ENCODE measurements around the gene RBM47.
"Not testable (repeated sequence)": the region's sequence is repeated elsewhere in the genome, so short reads cannot be mapped to it uniquely, and the experiment has no call there.

RBM47 gene

DNA sequence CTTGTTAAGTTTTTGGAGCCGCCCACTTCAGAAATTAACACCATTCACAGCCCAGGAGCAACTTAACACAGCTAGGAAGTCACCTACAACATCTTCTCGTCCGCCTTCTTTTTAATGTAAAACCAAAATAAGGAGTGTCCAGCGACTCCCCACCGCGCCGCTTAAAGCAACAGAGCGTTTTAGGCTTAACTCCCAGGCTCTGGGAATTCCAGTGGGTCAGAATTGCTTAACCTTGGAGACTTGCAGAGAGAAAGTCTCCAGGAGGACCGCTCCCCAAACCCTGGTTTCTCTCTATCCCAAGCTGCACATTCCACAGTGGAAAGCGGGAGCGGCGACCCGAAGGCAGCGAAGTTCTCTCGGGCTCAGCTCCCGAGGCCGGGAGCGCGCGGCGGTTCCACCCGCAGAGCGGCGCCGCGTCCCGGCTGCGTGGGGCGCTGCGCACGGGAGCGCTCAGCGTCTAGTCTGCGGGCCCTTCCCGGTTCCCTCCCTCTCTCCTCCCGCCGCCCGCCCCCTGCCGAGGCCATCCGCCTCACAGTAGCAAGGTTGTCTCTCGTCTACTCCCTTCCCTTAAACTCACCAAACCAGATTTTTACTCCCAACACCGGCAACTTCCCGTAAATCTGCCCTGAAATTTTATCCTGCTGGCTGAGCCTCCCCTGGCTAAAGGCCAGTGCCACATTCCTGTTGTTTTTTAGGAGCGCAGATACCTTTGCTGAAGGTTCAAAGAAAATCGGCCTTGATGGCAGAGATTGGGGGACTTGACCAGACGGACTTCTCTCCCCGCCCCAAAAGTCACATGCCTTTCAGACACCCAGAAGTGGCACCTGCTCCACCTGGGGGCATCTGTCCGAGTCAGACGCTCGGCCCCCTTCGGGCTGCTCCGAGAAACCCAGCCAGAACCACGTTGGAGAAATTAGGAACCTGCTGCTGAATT, at the start of gene RBM47:
RBM47 (minus strand) TSS at position 464 of the 934 bp plus-strand sequence. CDS start 190,971 bp downstream, outside the sequence.
- H3K27ac ChIP-seq, result peak within 1 kb of the TSS; percentile 97
- no peak for DNase-seq (ENCODE audit: low read depth, low spot score)

DNA sequence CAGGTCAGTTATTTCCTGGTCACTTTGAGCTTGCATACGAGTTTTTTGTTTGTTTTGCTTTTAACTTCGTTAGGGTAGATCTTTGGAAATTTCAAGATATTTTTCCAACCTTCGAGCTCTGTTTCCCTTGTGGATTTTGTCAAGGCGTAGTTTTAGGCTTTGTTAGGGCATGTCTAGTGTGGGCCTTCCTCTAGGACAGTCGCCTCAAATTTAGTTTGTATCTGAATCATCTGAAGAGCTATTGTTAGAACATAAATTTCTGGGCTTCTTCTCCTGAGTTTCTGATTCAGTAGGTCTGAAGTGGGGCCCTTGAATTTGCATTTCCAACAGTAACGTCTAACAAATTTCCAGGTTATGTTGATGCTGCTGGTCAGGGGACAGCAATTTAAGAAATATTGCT, 48.8 kb upstream of the RBM47 start:
- DNase-seq (ENCODE audit: low read depth, low spot score), result no peak
- peak overlapping the region; percentile 57 for H3K27ac ChIP-seq

DNA sequence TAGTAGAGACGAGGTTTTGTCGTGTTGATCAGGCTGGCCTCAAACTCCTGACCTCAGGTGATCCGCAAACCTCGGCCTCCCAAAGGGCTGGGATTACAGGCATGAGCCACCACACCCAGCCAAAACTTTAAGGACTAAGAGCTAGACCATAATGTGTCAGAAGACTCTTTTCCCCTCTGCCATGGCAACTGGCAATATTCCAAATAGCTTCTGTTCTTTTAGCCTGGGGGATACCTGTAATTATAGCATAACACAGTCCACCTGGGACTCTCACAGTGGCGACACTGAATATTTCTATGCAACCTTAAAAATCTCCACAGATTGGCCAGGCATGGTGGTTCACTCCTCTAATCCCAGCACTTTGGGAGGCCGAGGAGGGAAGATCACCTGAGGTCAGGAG, 45.5 kb upstream of the RBM47 start:
- no peak for DNase-seq (ENCODE audit: low read depth, low spot score)

DNA sequence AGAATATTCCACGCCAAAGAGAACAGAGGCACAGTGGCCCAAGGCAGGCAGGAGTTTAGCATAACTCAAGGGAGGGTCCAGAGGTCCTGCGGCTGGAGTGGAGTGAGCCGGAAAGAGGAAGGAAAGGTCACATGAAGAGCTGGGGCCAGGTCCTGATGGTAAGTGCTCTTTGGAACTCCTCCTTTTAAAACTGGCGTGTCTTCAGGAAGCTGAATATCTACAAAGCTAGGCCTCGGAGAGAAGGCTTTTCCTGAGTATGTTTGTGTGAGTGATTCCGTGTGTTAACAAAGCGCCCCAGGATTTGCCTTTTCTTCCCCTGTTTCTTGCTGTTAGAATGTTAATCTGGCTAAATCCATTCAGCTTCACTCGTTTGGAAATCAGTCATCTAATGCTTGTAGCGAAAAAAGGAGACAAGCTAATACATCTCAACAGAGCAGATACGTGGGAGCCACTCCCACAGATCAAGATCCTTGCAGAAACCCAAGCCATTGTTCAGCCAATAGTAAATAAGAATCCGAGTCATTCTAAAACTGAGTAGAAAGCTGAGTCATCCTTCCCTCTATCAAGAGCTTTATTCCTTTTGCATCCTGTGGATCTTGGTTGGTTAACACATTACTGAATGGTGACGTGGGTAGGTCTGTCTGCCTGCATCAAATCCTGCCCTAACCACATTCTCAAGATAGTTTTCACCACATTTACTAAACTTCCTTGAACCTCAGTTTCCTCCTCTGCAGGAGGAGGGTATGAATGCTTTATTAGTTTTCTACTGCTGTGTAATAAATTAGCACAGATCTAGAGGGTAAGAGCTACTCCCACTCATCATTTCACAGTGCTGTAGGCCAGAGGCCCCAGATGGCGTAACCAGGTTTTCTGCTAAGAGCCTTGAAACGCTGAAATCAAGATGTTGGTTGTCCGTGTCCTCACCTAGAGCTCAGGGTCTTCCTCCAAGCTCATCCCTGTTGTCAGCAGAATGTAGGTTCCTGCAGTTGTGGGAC, 43.2 kb upstream of the RBM47 start:
- peak; percentile 99 for DNase-seq (ENCODE audit: low read depth, low spot score)
- peak overlapping the region; percentile 86 for H3K27ac ChIP-seq

More for the DNA sequence above, 45.5 kb upstream of the RBM47 start:
- H3K27ac ChIP-seq, result no peak overlapping the region

DNA sequence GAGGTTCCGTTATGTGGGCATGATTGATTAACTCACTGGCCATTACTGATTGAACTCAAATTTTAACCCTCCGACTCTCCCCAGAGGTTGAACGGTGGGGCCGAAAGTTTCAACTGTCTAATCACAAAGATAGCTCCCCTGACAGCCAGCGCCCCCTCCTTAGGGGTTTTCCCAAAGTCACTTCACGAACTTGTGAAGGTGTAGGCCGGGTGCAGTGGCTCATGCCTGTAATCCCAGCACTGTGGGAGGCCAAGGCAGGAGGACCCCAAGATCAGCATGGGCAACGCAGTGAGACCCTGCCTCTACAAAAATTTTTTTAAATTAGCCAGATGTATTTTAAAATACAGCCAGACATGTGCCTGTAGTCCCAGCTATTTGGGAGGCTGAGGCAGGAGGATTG, 39.8 kb upstream of the RBM47 start:
- DNase-seq (ENCODE audit: low read depth, low spot score), result no peak
- no peak overlapping the region for H3K27ac ChIP-seq

DNA sequence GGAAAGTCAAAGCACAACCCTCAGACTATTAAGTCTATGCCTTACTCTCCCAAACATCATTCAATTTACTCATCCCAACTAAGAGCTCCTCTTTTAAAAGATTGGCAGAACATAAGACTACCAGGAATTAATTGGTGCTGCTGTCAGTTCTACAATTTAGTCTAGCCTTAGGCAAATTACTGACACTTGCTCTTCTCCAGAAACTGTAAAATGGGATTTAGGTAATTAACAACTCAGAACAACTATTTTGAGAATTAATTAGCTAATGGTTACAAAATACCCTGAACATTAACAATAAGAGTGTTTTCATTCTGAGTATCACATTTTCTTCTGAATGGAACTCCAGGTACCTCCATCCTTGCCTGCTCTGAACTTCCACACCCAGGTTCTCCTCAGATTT, 36.2 kb upstream of the RBM47 start:
- DNase-seq (ENCODE audit: low read depth, low spot score), result no peak
- no peak overlapping the region for H3K27ac ChIP-seq

DNA sequence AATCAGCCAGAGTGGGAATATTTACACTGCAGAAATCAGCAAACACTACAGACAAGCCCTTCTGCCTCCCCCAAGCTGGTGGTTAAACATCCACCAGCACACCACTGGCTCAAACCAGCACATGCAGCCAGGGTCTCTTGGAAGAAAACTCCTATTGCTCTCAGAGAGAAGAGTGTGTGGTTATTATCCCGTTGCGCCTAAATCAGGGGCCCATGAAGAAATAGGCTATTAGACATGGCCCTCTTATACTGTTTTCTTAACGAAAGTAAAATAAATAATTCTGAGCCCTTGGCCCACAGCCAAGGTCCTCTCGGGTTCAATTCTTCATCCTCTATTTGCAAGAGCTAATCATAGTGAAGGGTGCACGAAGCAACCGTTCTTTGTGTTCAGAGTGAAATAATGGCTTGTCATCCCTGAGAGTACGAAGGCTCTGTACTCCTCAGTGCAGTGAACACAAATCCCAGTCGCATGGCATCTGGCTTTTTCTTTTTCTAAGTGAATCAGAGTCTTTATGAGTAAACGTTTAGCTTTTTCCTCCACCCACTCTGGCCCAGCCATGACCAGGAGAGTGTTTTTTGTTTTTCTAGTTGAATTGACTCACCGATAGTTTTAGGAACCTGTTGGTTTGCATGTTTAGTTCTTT, 33.4 kb upstream of the RBM47 start:
- peak overlapping the region; percentile 44 for H3K27ac ChIP-seq
- peak; percentile 71 for DNase-seq (ENCODE audit: low read depth, low spot score)

DNA sequence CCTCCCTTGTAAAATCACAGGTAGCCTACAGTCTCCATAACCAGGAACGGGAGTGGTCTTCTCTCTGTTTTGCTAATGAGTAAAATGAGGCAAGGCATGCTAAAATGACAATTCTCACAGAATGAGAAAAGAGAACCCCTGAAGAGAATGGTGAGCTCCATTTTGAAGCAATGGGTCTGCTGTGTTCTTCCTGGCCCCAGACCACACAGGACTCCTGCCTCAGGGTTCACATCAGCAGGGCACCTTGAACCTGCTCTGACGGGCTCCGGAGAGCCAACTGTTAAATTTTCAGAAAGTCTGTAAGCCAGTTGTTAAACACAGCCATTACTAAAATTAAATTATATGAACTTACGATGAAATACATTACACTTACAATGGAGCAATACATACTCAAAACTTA, 32.1 kb upstream of the RBM47 start:
- DNase-seq (ENCODE audit: low read depth, low spot score), result no peak
- no peak overlapping the region for H3K27ac ChIP-seq

DNA sequence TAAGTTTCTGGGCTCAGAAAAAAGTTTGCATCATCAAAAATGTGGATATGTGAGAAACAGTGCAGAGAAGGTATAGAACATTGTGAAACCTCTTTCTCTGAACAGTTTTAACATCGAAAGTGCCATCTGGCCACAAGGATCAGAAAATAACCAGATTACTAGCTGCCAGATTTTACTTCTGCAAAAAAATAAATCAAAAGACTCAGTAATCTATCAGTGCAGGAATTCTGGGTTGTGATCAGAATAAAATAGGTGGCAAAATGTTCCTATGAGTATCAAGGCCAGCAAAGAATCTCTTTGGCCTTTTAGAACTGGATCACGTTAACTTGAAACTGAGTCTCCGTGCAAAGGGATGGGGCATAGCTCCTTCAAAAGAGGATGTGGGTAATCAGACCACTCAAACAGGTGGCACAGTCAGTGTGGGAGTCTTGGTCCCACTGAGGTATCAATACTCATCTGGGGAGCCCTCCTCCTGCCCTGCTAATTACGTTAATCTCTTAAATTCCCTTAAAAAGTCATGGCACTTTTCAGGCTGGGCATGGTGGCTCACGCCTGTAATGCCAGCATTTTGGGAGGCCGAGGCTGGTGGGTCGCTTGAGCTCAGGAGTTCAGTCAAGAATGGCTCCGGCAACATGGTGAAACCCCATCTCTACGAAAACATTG, 26.7 kb upstream of the RBM47 start:
- no peak overlapping the region for H3K27ac ChIP-seq
- no peak for DNase-seq (ENCODE audit: low read depth, low spot score)

DNA sequence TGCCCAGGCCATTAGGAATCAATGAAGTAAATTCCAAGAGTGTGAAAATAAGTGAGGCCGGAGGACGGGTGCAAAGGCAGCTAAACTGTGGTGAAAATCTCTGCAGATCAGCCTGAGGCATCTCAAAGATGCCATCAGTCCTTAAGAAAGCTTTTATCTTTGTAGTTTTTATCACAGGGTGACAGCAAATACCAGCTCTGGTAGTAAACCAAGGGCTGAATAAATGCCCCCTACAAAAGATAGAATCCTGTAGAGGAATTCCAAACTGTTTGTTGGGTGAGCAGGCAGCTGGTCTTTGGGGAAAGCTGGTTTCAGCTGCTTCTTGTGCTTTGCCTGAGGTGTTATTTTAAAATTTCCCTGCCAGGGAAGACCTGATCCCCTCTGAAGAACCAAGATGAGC, 21.6 kb upstream of the RBM47 start:
- DNase-seq (ENCODE audit: low read depth, low spot score), result no peak

DNA sequence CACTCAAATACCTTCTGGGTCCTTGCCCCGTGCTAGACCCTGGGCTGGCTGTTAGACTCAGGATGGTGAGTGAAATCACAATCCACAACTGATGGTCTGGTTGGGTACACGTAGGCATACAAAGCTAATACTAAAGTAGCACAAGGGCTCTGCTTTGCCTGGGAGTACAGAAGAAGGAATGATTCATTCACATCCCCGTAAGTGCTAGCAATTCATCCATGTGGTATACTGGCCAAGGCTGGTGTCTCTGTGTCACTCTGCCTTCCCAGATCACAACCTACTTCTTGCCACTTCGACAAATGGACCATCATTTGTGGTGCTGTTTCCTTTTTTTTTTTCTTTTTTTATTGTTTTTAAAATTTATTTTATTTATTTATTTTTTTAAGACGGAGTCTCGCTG, 19.7 kb upstream of the RBM47 start:
- H3K27ac ChIP-seq, result no peak overlapping the region
- no peak for DNase-seq (ENCODE audit: low read depth, low spot score)

More for the DNA sequence above, 21.6 kb upstream of the RBM47 start:
- H3K27ac ChIP-seq, result no peak overlapping the region

DNA sequence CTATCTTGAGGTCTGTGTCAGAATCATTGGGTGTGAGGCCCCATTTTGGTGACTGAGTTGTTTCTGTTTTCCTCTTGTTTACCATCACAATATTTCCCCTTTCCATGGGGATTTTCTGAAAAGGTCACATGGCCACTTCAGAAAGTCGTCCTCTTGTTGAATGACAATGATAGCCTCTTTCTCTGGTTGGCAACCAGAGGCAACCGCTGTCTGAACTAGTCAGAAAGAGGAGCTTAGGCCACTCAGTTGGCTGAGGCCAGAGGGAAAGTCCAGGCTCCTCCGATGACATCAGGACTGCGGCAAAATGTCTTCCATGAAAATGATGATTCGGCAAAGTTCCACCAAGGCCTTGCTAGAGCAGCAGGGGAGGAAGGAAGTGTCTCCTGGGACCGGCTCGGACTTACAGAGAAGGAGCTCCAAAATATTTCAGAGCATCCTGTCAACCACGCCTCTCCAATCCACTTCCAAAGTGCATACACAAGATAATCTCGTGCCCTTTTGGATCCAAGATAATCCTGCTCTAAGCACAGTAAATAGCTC, 19.1 kb upstream of the RBM47 start:
- DNase-seq (ENCODE audit: low read depth, low spot score), result no peak
- no peak overlapping the region for H3K27ac ChIP-seq

DNA sequence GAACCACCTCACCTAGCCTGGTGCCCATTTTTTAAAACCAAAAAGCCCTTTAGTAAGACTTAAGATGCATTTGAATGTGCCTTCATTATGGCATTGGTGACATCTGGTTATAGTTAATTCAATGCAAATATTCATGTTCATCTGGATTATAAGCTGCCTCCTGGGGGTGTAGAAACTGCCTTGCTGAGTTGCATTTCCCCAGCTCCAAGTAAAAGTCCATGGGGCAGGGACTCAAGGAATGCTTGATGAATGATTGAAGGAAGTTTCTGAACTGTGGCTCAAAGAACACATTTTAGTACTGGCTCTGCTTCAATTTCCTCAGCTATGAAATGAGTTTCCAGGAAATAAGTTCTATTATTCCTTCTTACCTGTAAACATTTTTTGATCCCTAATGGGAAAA, 18.5 kb upstream of the RBM47 start:
- H3K27ac ChIP-seq, result no peak overlapping the region
- no peak for DNase-seq (ENCODE audit: low read depth, low spot score)

DNA sequence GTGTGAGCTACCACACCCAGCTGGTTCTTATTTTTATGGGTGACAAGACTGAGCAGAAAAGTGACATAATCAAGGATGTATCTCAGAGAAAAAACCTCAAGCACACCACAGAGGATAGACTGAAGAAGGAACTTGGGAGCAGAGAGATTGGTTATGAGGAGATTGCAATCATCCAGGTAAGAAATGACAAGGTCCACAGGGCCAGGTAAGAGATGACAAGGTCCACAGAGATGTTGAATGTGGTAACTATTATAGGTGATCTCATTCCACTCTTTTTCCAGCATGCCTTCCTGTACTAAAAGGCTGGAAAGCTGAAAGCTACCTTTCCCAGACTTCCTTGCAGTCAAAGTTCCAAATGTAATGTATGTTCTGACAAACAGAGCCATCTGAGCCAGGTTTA, 15.9 kb upstream of the RBM47 start:
- no peak overlapping the region for H3K27ac ChIP-seq
- DNase-seq (ENCODE audit: low read depth, low spot score), result no peak

DNA sequence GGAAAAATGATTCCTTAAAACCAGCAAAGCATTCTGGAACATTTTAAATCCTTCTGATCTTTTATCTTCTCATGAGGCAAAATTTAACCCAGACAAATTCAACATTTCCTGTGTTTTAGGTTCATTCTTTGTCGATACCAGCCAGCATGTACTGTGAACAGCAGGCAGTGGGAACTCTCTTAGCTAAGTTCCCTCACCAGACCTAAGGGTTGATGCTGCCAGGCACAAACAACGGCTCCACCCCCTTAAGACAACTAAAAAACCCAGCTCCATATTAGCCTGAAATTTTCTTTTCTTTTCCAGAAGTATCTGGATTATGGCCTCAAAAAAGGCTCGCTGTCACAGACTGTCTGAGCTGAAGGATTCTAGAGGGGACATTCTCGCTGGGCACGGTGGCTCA, 2.4 kb upstream of the RBM47 start:
- H3K27ac ChIP-seq, result no peak overlapping the region
- DNase-seq (ENCODE audit: low read depth, low spot score), result no peak

DNA sequence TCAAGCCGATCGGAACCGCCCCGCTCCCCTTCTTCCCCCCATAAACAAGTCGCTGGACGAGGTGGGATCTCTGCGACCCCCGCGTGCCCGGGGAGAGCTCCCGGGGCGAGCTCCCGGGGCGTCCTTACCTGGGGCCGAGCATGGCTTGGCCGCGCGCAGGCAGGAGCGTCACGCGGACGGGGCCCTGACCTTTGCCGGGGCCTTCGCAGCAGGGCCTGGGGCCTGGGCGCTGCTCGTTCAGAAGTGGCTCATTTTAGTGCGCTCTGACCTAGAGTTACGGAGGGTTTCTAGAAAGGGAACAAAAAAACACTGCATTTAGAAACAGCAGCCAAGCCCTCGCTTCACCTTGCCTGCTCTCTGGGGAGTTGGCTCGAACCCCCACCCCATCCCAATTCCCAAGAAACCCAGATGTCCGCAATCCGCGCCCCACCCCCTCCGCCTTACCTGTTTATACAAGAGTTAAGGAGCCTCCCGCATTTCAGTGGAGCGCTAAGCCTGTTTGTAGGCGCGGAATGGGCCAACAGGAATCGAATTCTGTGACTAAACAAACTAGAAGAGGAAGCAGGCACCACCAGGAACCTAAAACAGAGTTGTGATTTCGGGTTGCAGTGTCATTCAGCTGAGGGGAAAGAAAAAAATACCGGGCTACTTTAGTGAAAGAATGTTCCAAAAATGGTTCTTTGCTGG, 814 bp upstream of the RBM47 start:
- no peak for DNase-seq (ENCODE audit: low read depth, low spot score)
- H3K27ac ChIP-seq, result peak overlapping the region; percentile 97

DNA sequence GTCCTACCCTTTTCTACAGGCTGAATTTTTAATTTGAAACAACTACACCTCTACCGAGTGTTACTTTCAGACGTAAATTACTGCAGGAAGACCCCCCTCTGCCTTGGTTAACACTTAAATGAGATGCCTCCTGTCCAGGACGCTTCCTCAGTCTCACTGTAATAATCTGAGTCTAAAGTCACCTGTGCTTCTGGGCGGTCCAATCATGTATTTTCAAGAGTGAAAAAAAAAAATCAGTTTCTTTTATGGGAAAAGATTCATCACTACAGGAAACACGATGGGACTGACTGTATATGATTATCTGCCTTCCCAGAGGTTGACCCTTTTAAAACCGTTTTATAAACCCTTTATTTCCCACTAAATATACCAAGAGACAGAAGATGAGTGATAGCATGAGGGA, 776 bp downstream of the RBM47 start:
- DNase-seq (ENCODE audit: low read depth, low spot score), result no peak
- peak overlapping the region; percentile 97 for H3K27ac ChIP-seq

DNA sequence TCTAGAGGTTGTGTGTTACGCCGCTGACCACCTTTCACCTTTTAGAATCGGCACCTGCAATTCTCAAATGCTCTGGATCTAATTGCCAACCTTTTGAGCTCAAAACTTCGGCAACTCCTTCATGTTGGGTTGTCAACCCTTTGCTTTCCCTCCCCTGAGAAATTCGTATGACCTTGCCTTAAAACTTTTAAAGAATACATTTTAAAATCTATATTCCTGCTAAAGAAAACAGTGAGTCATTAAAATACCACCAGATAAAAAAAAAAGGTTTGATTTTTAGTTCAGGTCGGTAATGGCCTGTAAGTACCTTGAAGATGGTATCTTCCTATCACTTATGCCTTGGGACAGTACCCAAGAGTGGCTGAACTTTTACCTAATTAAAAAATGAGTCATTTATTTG, 1.3 kb downstream of the RBM47 start:
- peak overlapping the region; percentile 97 for H3K27ac ChIP-seq
- DNase-seq (ENCODE audit: low read depth, low spot score), result not testable (repeated sequence)

DNA sequence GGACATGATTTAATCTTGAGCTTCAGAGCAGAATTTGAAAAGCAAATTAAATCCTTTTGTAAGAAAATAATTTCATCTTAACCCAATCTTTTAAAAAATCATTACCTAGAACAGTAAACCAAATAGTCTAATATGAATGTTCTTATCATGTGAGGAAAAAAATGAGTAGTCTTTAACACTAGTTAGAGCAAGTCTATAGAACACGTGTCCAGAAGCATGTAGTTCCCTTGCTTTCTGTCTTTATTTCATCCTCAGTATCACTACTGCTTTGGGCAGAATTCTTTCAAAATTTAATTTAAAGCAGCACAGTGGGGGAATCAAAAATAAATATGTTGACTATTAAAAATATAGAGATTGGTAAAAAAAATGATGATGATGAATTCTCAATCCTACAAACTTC, 2.1 kb downstream of the RBM47 start:
- peak overlapping the region; percentile 97 for H3K27ac ChIP-seq
- no peak for DNase-seq (ENCODE audit: low read depth, low spot score)

All from epithelial cell of prostate (primary cell).